IMR-90 (cell line): ENCODE measurements around the gene CISTR. TPM values are rescaled to one million over a fixed set of nuclear protein-coding genes. Genes with fewer than 3 reads are reported as not detected.

Experiments used
- ATAC-seq: fragments of 200-7000 bp; cut with Tn5 transposase; 2 replicates; pipeline ENCODE4 v1.9.1; 2020; ENCODE audit warnings: low read depth, mild to moderate bottlenecking, moderate library complexity
- BruUV-seq: library from RNA; stranded (reverse); fragments of 400-500 nt; replicated peaks from 2 replicates; lab custom pipeline; 2021; lab: Mats Ljungman, UMichigan
- CTCF ChIA-PET: fragments of 300-600 bp; formaldehyde crosslinking; extraction: SDS; loops from one replicate; lab custom pipeline; 2021; ENCODE audit warnings: antibody characterized with exemption; lab: Yijun Ruan, JAX
- POLR2A ChIA-PET: fragments of 300-600 bp; sonication (Branson Sonifier 250); formaldehyde crosslinking; loops from one replicate; lab custom pipeline; 2022; ENCODE audit warnings: antibody characterized with exemption; ENCODE audit not compliant: unreplicated experiment; lab: Charles Lee
- DNase-seq: peaks from one replicate; pipeline ENCODE4 v3.0.0; 2013
- H2AFZ ChIP-seq: replicated peaks from 2 replicates; pipeline ENCODE3; 2013; ENCODE audit warnings: low read length, mild to moderate bottlenecking; ENCODE audit not compliant: poor library complexity
- H2AK5ac ChIP-seq: 2 replicates; pipeline ENCODE4 v1.6.1; 2013; ENCODE audit warnings: low read depth, low read length, inconsistent platforms
- H2AK9ac ChIP-seq: replicated peaks from 2 replicates; pipeline ENCODE3; 2013; ENCODE audit warnings: mild to moderate bottlenecking, low read depth, low read length, moderate library complexity; ENCODE audit not compliant: poor library complexity
- H2BK120ac ChIP-seq: 2 replicates; pipeline ENCODE4 v1.6.1; 2013; ENCODE audit warnings: low read depth, low read length, inconsistent platforms
- H2BK15ac ChIP-seq: 3 replicates; pipeline ENCODE4 v1.6.1; 2013; ENCODE audit warnings: low read depth, low read length, inconsistent platforms
- H2BK20ac ChIP-seq: 2 replicates; pipeline ENCODE4 v1.6.1; 2013; ENCODE audit warnings: low read depth, mild to moderate bottlenecking, inconsistent platforms, low read length, moderate library complexity
- H2BK5ac ChIP-seq: 2 replicates; pipeline ENCODE4 v1.6.1; 2013; ENCODE audit warnings: mild to moderate bottlenecking, low read depth, low read length, inconsistent platforms; ENCODE audit not compliant: poor library complexity, severe bottlenecking
- H3K14ac ChIP-seq: replicated peaks from 2 replicates; pipeline ENCODE4 v1.6.1; 2013; ENCODE audit warnings: low read depth, low read length, inconsistent platforms
- H3K18ac ChIP-seq: 2 replicates; pipeline ENCODE4 v1.6.1; 2013; ENCODE audit warnings: low read depth, low read length, control low read depth
- H3K23ac ChIP-seq: 2 replicates; pipeline ENCODE4 v1.6.1; 2013; ENCODE audit warnings: low read depth, low read length, inconsistent platforms
- H3K27ac ChIP-seq: 2 replicates; pipeline ENCODE4 v1.5.1; 2013; ENCODE audit warnings: mild to moderate bottlenecking, control low read depth, low read length; ENCODE audit not compliant: insufficient read depth
- H3K27me3 ChIP-seq: 2 replicates; pipeline ENCODE4 v1.6.1; 2013; ENCODE audit warnings: low read length; ENCODE audit not compliant: control insufficient read depth, insufficient read depth
- H3K36me3 ChIP-seq: 2 replicates; pipeline ENCODE4 v1.6.1; 2013; ENCODE audit warnings: low read length, mixed read lengths; ENCODE audit not compliant: control insufficient read depth, insufficient read depth
- H3K4ac ChIP-seq: 2 replicates; pipeline ENCODE4 v1.6.1; 2013; ENCODE audit warnings: low read depth, low read length, inconsistent platforms
- H3K4me1 ChIP-seq: 2 replicates; pipeline ENCODE4 v1.6.1; 2013; ENCODE audit warnings: low read length, mixed read lengths; ENCODE audit not compliant: control insufficient read depth, insufficient read depth
- H3K4me2 ChIP-seq: 2 replicates; pipeline ENCODE4 v1.6.1; 2013; ENCODE audit warnings: low read depth, mild to moderate bottlenecking, control low read depth, low read length, moderate library complexity
- H3K4me3 ChIP-seq: 2 replicates; pipeline ENCODE4 v1.5.1; 2013; ENCODE audit warnings: low read depth, mild to moderate bottlenecking, control low read depth, low read length, moderate library complexity; ENCODE audit not compliant: insufficient read depth
- H3K56ac ChIP-seq: 2 replicates; pipeline ENCODE4 v1.6.1; 2013; ENCODE audit warnings: low read length, inconsistent platforms; ENCODE audit not compliant: insufficient read depth; ENCODE audit errors: extremely low read depth
- H3K79me1 ChIP-seq, 2 experiments: 2 replicates each; pipeline ENCODE4 v1.6.1; 2013; ENCODE audit warnings: low read length in 2 of 2, inconsistent platforms in 1 of 2, low read depth in 1 of 2
- H3K9ac ChIP-seq: 2 replicates; pipeline ENCODE4 v1.6.1; 2013; ENCODE audit warnings: low read depth, low read length, control low read depth
- H3K9me1 ChIP-seq: 2 replicates; pipeline ENCODE4 v1.6.1; 2013; ENCODE audit warnings: low read length, inconsistent platforms; ENCODE audit not compliant: insufficient read depth
- H3K9me3 ChIP-seq: 2 replicates; pipeline ENCODE4 v1.6.1; 2013; ENCODE audit warnings: low read length; ENCODE audit not compliant: control insufficient read depth, insufficient read depth
- H4K20me1 ChIP-seq: 2 replicates; pipeline ENCODE4 v1.6.1; 2013; ENCODE audit warnings: low read length, inconsistent platforms; ENCODE audit not compliant: insufficient read depth
- H4K5ac ChIP-seq: 2 replicates; pipeline ENCODE4 v1.6.1; 2013; ENCODE audit warnings: mild to moderate bottlenecking, low read depth, low read length, control low read depth
- H4K8ac ChIP-seq, 2 experiments: 2 replicates each; pipeline ENCODE4 v1.6.1; 2013; ENCODE audit warnings: low read depth in 2 of 2, low read length in 2 of 2, control low read depth in 1 of 2, inconsistent platforms in 1 of 2
- H4K91ac ChIP-seq: 2 replicates; pipeline ENCODE4 v1.6.1; 2013; ENCODE audit warnings: low read depth, low read length, inconsistent platforms; ENCODE audit not compliant: insufficient read depth
- BHLHE40 ChIP-seq: fragments of 150-350 bp; IDR thresholded peaks from 2 replicates; pipeline ENCODE4 v1.6.1; 2016; ENCODE audit warnings: mild to moderate bottlenecking, low read depth, low read length
- MAFK ChIP-seq: IDR thresholded peaks from 2 replicates; pipeline ENCODE4 v1.6.1; 2012; ENCODE audit warnings: low read depth, low read length, improper control_type of control experiment
- WGBS, 2 experiments: methylation state at CpG; one replicate each; pipeline versions ENCODE4 v1.1.5 to v1.1.7; 2013; ENCODE audit warnings: missing lambda C conversion rate in 2 of 2; ENCODE audit not compliant: insufficient read length in 1 of 2; ENCODE audit errors: extremely low coverage in 2 of 2; 5-methylcytosine and 5-hydroxymethylcytosine counted together
- dilution Hi-C: fragments of 300-500 bp; cut with HindIII; formaldehyde crosslinking; loops from one replicate; pipeline ENCODE4 v1.14.3; 2018; ENCODE audit warnings: low sequenced_read_pairs; ENCODE audit not compliant: unreplicated experiment
- in situ Hi-C: fragments of 300-500 bp; cut with MboI; formaldehyde crosslinking; loops from 3 replicates; pipeline ENCODE4 v1.14.3; 2019; ENCODE audit warnings: low sequenced_read_pairs, inconsistent platforms, mixed read lengths
- intact Hi-C: fragments of 100-400 bp; cut with micrococcal nuclease; formaldehyde crosslinking; loops from 2 replicates; pipeline ENCODE4 v1.10.0; 2022
- polyA plus RNA-seq, 3 experiments: library from polyadenylated mRNA; depleted of rRNA; stranded (reverse); fragments of >200 nt; gene quantifications; 2 replicates each; pipeline ENCODE4 v1.2.3, GENCODE V29; 2012; ENCODE audit warnings: low replicate concordance in 1 of 3
- total RNA-seq: library from RNA; depleted of rRNA; stranded (reverse); fragments of >200 nt; gene quantifications from 2 replicates; pipeline ENCODE4 v1.2.3, GENCODE V29; 2012

CISTR gene
- total and polyA plus RNA-seq, 2 of the 4 experiments (the other 2 are of a cell fraction), result not detected

- POLR2A ChIA-PET, result no interaction called here
These were observed 3.7 kb upstream of the CISTR start for GRCh38 chr12:53755451-53755891.

More at GRCh38 chr12:53755451-53755891, 3.7 kb upstream of the CISTR start:
- dilution Hi-C loops (no loop called here), intact Hi-C loops (loop anchor here (5.0 kb wide), 1 partner anchor 452 kb away; no protein-coding TSS in a partner anchor), in situ Hi-C loops (no loop called here)
- Histone ChIP-seq H3K79me1 (no peaks in the 10 kb centered on the region), H3K23ac (no peak overlapping the region), H2BK120ac (no peak overlapping the region), H4K20me1 (no peaks in the 10 kb centered on the region), H3K4me2 (no peak overlapping the region), H2BK15ac (no peak overlapping the region), H4K91ac (no peak overlapping the region), H3K4me3 (no peak overlapping the region), H3K4me1 (peaks cover 6% of the 10 kb centered on the region), H3K9ac (no peak overlapping the region), H2AFZ (no peak overlapping the region), H3K9me1 (no peaks in the 10 kb centered on the region), H4K5ac (no peak overlapping the region), H3K4ac (no peak overlapping the region), H3K36me3 (no peaks in the 10 kb centered on the region), H2BK20ac (no peak overlapping the region), H2AK9ac (no peak overlapping the region), H3K27ac (no peak overlapping the region), H3K18ac (no peak overlapping the region), H2BK5ac (no peak overlapping the region), H3K27me3 (peaks cover 79% of the 10 kb centered on the region), H3K56ac (no peak overlapping the region), H2AK5ac (no peak overlapping the region), H3K9me3 (peaks cover 2% of the 10 kb centered on the region; the same call in 1 of the 2 replicates), H4K8ac (no peak overlapping the region), H3K14ac (no peak overlapping the region)
- WGBS, 2 experiments, result 63% methylated on average over 2 of the region's 4 CpGs; no CpG with 5 or more reads in 1 of the 2 experiments
- CTCF ChIA-PET, result interaction anchor here (2.4 kb wide), 1 partner anchor 9 kb away, joined by 14 read pairs; no protein-coding TSS in a partner anchor
- DNase-seq (no peak), ATAC-seq (no peak)
- TF ChIP-seq BHLHE40 (no peak), MAFK (no peak)
- BruUV-seq, result no TSS peak
